Nephron (organoid): ENCODE results near the gene KIR3DL3.
"Not testable (repeated sequence)": the region's sequence is repeated elsewhere in the genome, so short reads cannot be mapped to it uniquely, and the experiment has no call there.

Experiments used
- H3K27ac Mint-ChIP-seq, 3 experiments: 2 replicates each; pipeline ENCODE4 v1.8.0; 2020; ENCODE audit warnings: mixed read lengths in 3 of 3, mild to moderate bottlenecking in 2 of 3, moderate library complexity in 1 of 3
- H3K27me3 Mint-ChIP-seq: 2 replicates; pipeline ENCODE4 v1.8.0; 2021; ENCODE audit warnings: low read depth, mild to moderate bottlenecking, moderate library complexity, mixed read lengths
- H3K36me3 Mint-ChIP-seq: 2 replicates; pipeline ENCODE4 v1.8.0; 2020; ENCODE audit warnings: low read depth, mixed read lengths
- H3K4me1 Mint-ChIP-seq: 2 replicates; pipeline ENCODE4 v1.8.0; 2020; ENCODE audit warnings: mixed read lengths
- H3K4me3 Mint-ChIP-seq, 3 experiments: 2 replicates each; pipeline ENCODE4 v1.8.0; 2020; ENCODE audit warnings: mild to moderate bottlenecking in 3 of 3, mixed read lengths in 3 of 3, moderate library complexity in 2 of 3
- H3K9me3 Mint-ChIP-seq: 2 replicates; pipeline ENCODE4 v1.8.0; 2020; ENCODE audit warnings: mixed read lengths
- TF ChIP-seq, protein P1 (sequence below), 3 experiments: fragments of 200-600 bp; sonication (generic); IDR thresholded peaks; one replicate each; pipeline ENCODE4 v1.5.0; 2021; ENCODE audit warnings: antibody characterized with exemption in 3 of 3; ENCODE audit not compliant: unreplicated experiment in 3 of 3

The KIR3DL3 gene

DNA sequence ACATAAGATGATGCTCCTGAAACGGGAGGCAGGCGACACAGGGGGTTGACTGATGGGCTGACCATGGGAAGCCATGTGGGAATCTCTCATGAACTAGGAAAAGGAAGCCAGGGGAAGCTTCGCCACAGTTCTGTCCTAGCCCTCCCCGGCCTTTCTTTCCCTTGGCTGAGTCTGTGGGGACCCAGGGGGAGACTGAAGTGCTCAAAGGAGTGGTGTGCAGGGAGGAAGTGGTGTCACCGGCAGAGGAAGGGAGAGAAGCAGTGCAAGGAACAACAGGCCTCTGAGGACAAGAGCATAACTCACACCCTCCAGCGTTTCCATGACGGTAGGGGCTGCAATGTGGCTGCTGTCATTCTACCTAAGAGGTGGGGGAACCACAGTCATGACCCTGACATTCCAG, 1.1 kb downstream of the KIR3DL3 start:
- Mint-ChIP-seq H3K27me3 (peaks cover 7% of the 10 kb centered on the region), H3K4me1 (no peaks in the 10 kb centered on the region), H3K27ac (no peak overlapping the region), H3K4me3 (no peak overlapping the region), H3K36me3 (peaks cover 9% of the 10 kb centered on the region), H3K9me3 (peaks cover 80% of the 10 kb centered on the region)
- TF ChIP-seq, protein P1, sequence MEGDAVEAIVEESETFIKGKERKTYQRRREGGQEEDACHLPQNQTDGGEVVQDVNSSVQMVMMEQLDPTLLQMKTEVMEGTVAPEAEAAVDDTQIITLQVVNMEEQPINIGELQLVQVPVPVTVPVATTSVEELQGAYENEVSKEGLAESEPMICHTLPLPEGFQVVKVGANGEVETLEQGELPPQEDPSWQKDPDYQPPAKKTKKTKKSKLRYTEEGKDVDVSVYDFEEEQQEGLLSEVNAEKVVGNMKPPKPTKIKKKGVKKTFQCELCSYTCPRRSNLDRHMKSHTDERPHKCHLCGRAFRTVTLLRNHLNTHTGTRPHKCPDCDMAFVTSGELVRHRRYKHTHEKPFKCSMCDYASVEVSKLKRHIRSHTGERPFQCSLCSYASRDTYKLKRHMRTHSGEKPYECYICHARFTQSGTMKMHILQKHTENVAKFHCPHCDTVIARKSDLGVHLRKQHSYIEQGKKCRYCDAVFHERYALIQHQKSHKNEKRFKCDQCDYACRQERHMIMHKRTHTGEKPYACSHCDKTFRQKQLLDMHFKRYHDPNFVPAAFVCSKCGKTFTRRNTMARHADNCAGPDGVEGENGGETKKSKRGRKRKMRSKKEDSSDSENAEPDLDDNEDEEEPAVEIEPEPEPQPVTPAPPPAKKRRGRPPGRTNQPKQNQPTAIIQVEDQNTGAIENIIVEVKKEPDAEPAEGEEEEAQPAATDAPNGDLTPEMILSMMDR (IDR thresholded peaks at IDR 0.05; ENCODE audit: unreplicated experiment in 3 of 3): no peak

DNA sequence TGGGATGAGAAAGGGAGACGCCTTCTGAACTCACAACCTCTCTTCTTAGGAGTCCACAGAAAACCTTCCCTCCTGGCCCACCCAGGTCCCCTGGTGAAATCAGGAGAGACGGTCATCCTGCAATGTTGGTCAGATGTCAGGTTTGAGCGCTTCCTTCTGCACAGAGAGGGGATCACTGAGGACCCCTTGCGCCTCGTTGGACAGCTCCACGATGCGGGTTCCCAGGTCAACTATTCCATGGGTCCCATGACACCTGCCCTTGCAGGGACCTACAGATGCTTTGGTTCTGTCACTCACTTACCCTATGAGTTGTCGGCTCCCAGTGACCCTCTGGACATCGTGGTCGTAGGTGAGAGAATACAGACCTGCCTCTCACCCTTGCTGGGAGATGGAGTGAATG, 3.3 kb downstream of the KIR3DL3 start:
- Mint-ChIP-seq H3K36me3 (peaks cover 9% of the 10 kb centered on the region), H3K27ac (no peak overlapping the region), H3K4me1 (no peaks in the 10 kb centered on the region), H3K27me3 (peaks cover 7% of the 10 kb centered on the region), H3K9me3 (peaks cover 82% of the 10 kb centered on the region), H3K4me3 (no peak overlapping the region)
- TF ChIP-seq, protein P1 (IDR thresholded peaks at IDR 0.05; ENCODE audit: unreplicated experiment in 3 of 3): no peak

DNA sequence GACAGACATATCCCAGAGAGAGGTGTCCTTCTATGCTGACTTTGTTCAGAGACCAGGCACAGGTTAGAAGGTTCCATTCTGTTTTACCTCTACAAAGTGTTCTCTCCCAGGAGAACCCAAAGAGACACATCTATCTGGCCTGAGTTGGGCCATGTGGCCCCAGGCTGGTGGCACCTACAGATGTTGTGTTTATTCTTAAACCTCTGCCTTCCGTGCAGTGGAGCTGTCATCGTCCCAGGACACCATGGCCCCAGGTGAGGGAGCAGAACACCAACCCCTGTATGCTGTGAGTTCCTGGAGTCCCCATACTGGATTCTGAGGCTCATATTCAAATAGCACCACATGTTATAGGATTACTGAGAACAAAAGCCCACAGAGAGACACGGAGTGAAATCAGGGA, 3.9 kb downstream of the KIR3DL3 start:
- Mint-ChIP-seq H3K27ac (no peak overlapping the region), H3K27me3 (peaks cover 7% of the 10 kb centered on the region), H3K36me3 (peaks cover 9% of the 10 kb centered on the region), H3K4me3 (no peak overlapping the region), H3K9me3 (peaks cover 82% of the 10 kb centered on the region), H3K4me1 (no peaks in the 10 kb centered on the region)
- TF ChIP-seq, protein P1 (IDR thresholded peaks at IDR 0.05; ENCODE audit: unreplicated experiment in 3 of 3): no peak

DNA sequence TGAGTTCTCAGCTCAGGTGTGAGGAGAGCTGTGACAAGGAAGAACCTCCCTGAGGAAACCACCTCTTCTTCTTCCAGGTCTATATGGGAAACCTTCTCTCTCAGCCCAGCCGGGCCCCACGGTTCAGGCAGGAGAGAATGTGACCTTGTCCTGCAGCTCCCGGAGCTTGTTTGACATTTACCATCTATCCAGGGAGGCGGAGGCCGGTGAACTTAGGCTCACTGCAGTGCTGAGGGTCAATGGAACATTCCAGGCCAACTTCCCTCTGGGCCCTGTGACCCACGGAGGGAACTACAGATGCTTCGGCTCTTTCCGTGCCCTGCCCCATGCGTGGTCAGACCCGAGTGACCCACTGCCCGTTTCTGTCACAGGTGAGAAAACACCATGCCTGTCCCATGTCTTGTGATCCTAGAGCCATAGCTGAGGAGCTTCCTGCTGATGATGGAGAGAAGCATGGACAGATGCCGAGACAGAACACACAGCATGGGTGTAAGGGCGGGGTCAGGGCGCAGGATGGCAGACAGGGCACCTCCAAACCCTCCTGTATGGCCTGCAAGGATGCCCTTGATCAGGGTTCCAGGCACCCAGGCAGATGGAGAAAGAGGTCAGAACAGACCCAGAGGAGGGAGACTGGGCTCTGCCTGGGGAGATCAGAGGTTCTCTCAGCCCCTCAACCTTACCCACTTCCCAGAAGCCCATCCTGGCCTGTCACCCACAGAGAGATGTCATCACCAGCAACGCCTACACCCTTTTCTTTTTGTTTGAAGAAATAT, 5.4 kb downstream of the KIR3DL3 start:
- TF ChIP-seq, protein P1 (IDR thresholded peaks at IDR 0.05; ENCODE audit: unreplicated experiment in 3 of 3): no peak
- Mint-ChIP-seq H3K4me1 (no peaks in the 10 kb centered on the region), H3K27ac (no peak overlapping the region), H3K36me3 (peaks cover 7% of the 10 kb centered on the region), H3K27me3 (peaks cover 4% of the 10 kb centered on the region), H3K9me3 (peaks cover 79% of the 10 kb centered on the region), H3K4me3 (no peak overlapping the region)

DNA sequence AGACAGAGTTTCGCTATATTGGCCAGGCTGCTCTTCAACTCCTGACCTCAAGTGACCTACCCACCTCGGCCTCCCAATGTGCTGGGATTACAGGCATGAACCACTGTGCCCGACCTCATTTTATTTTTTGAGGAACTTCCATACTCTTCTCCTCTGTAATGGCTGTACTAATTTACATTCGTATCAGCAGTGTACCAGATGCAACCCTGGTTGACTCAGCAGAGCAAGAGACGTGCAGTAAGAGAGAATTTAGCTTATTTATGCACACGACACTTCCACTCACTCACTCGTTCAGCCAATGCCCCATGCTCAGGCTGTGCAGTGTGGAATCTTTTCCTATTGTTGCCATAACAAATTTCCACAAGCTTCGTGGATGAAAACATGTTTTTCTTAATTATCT, 6.9 kb downstream of the KIR3DL3 start:
- Mint-ChIP-seq H3K36me3 (peaks cover 4% of the 10 kb centered on the region), H3K27me3 (peaks cover 3% of the 10 kb centered on the region), H3K9me3 (peaks cover 74% of the 10 kb centered on the region), H3K4me3 (no peak overlapping the region), H3K27ac (no peak overlapping the region), H3K4me1 (no peaks in the 10 kb centered on the region)
- TF ChIP-seq, protein P1 (IDR thresholded peaks at IDR 0.05; ENCODE audit: unreplicated experiment in 3 of 3): no peak

DNA sequence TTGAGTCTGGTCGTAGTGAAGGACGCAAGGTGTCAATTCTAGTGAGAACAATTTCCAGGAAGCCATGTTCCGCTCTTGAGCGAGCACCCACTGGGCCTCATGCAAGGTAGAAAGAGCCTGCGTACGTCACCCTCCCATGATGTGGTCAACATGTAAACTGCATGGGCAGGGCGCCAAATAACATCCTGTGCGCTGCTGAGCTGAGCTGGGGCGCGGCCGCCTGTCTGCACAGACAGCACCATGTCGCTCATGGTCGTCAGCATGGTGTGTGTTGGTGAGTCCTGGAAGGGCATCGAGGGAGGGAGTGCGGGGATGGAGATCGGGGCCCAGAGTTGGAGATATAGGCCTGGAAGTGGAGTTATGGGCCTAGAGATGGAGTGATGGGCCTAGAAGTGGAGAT, 14.1 kb downstream of the KIR3DL3 start, which contains the start of gene KIR2DL3:
KIR2DL3 (plus strand) TSS at position 208 of the 400 bp plus-strand sequence; CDS start at position 241, 33 bp downstream.
- H3K9me3 Mint-ChIP-seq: peaks cover 66% of the 10 kb centered on the region
- not testable (repeated sequence) for H3K27ac Mint-ChIP-seq, H3K4me1 Mint-ChIP-seq, H3K4me3 Mint-ChIP-seq, H3K27me3 Mint-ChIP-seq, H3K36me3 Mint-ChIP-seq
